Ovary (tissue), 9 donors: ENCODE measurements around the gene FRAT2. TPM values are rescaled to one million over a fixed set of nuclear protein-coding genes. Genes with fewer than 3 reads are reported as not detected.

Source experiments
- DNase-seq, 5 donors: peaks; one replicate each; pipeline ENCODE4 v3.0.0-alpha.2; 2019 to 2020
- H3K27ac ChIP-seq, 2 donors: fragments of 200-600 bp; one replicate each; pipeline versions ENCODE4 v1.5.1 to v1.8.0; 2019 to 2022
- H3K27me3 ChIP-seq: fragments of 200-600 bp; one replicate; pipeline ENCODE4 v1.8.0; 2022
- H3K36me3 ChIP-seq: fragments of 200-600 bp; sonication (generic); one replicate; pipeline ENCODE4 v1.5.1; 2019
- H3K4me1 ChIP-seq: one replicate; pipeline ENCODE4 v1.8.1; 2013; ENCODE audit warnings: mild to moderate bottlenecking, moderate library complexity; ENCODE audit not compliant: insufficient read depth
- H3K4me3 ChIP-seq: fragments of 200-600 bp; sonication (generic); one replicate; pipeline ENCODE4 v1.5.1; 2017
- H3K9me3 ChIP-seq, 2 donors: fragments of 200-600 bp in 1 of 2; sonication (generic) in 1 of 2; one replicate each; pipeline versions ENCODE4 v1.5.1 to v1.8.1; 2013 to 2019; ENCODE audit warnings: mild to moderate bottlenecking in 1 of 2, moderate library complexity in 1 of 2
- EP300 ChIP-seq: sonication (generic); formaldehyde crosslinking; IDR thresholded peaks from one replicate; pipeline ENCODE4 v1.6.1; 2017; ENCODE audit warnings: antibody characterized with exemption
- POLR2A ChIP-seq: fragments of 450-650 bp; IDR thresholded peaks from one replicate; pipeline ENCODE4 v1.6.1; 2017; ENCODE audit warnings: antibody characterized with exemption, mild to moderate bottlenecking, moderate library complexity
- WGBS, 3 donors: extraction: QIAGEN DNeasy Blood & Tissue Kit in 1 of 3; methylation state at CpG; one replicate each; pipeline versions ENCODE4 v1.1.5 to v1.1.7; 2013 to 2017; 5-methylcytosine and 5-hydroxymethylcytosine counted together
- intact Hi-C, 4 donors: fragments of 100-400 bp; cut with DNase I; formaldehyde crosslinking; loops; one replicate each; pipeline versions ENCODE4 v1.11.0 to v1.15.1; 2022 to 2023
- polyA plus RNA-seq, 2 donors: library from polyadenylated mRNA; stranded (reverse); fragments of 200-250 nt in 1 of 2; fragments of 350-450 nt in 1 of 2; fragmentation: Illumina TruSeq in 1 of 2; extraction: RNeasy Lipid Tissue Mini Kit (QIAGEN cat#74804) in 1 of 2; gene quantifications; one replicate each; pipeline ENCODE4 v1.2.3, GENCODE V29; 2013 to 2014
- total RNA-seq, 7 donors: library from RNA; depleted of rRNA in 2 of 7; stranded (reverse); fragments of >200 nt in 2 of 7; fragmentation: NEBNext Ultra II Directional in 3 of 7; extraction: Animal tissue kit (Norgen Biotek cat#: 25700) in 3 of 7; gene quantifications; one replicate each; pipeline versions ENCODE4 v1.1.0 to v1.2.4, GENCODE V29; 2016 to 2023
- TF ChIP-seq, protein P1 (sequence below), 3 donors: fragments of 450-650 bp in 2 of 3; fragments of 200-600 bp in 1 of 3; IDR thresholded peaks; one replicate each; pipeline versions ENCODE4 v1.5.1 to v1.8.0; 2016 to 2022; ENCODE audit warnings: antibody characterized with exemption in 3 of 3, mild to moderate bottlenecking in 1 of 3
- donor health status: DM: no; HTN: no; CAD: no; lungs with moderate emphysema.
- donor health status: DM: no; HTN: no; CAD: no.
- donor health status: Bipolar disorder and iron deficiency.
- donor health status: DM: yes; HTN: yes; CAD: no.
- donor health status: DM: no; HTN: no; CAD: no.
- donor health status: DM: yes; HTN: yes; CAD: no.

FRAT2 gene
- total and polyA plus RNA-seq, 9 donors, result 3.2 to 16.8 (median 6.5) TPM

DNA sequence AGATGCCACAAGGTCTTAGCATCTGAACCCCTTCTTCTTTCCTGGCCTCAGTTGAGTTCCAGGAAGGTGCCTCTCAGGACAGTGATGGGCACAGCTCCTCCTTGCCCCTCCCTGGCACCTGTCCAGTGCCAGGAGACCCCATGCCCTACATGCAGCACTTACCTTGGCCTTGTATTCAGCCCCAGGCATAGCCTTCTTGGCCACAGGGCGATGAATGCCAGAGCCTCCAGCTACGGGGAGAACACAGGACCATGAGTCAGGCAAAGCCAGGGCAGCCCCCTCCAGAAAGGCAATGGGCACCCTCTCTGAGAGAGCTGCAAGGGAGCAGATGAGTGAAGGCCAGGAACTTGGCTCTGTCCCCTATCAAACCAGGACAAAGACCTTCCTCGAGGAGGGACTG, 24.3 kb upstream of the FRAT2 start:
- no peaks in the 10 kb centered on the region for H3K9me3 ChIP-seq
- intact Hi-C loops, result no loop called here
- no peak for DNase-seq
- TF ChIP-seq, protein P1, sequence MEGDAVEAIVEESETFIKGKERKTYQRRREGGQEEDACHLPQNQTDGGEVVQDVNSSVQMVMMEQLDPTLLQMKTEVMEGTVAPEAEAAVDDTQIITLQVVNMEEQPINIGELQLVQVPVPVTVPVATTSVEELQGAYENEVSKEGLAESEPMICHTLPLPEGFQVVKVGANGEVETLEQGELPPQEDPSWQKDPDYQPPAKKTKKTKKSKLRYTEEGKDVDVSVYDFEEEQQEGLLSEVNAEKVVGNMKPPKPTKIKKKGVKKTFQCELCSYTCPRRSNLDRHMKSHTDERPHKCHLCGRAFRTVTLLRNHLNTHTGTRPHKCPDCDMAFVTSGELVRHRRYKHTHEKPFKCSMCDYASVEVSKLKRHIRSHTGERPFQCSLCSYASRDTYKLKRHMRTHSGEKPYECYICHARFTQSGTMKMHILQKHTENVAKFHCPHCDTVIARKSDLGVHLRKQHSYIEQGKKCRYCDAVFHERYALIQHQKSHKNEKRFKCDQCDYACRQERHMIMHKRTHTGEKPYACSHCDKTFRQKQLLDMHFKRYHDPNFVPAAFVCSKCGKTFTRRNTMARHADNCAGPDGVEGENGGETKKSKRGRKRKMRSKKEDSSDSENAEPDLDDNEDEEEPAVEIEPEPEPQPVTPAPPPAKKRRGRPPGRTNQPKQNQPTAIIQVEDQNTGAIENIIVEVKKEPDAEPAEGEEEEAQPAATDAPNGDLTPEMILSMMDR (IDR thresholded peaks at IDR 0.05), result no peak
- TF ChIP-seq EP300 (no peak), POLR2A (no peak)
- no peaks in the 10 kb centered on the region for H3K4me1 ChIP-seq
- H3K36me3 ChIP-seq, result no peaks in the 10 kb centered on the region
- H3K27me3 ChIP-seq, result no peaks in the 10 kb centered on the region
- no peak overlapping the region for H3K27ac ChIP-seq
- 78 to 85% (median 79%) methylated on average over 3 of the region's 3 CpGs for WGBS, 3 donors
- no peak overlapping the region for H3K4me3 ChIP-seq

DNA sequence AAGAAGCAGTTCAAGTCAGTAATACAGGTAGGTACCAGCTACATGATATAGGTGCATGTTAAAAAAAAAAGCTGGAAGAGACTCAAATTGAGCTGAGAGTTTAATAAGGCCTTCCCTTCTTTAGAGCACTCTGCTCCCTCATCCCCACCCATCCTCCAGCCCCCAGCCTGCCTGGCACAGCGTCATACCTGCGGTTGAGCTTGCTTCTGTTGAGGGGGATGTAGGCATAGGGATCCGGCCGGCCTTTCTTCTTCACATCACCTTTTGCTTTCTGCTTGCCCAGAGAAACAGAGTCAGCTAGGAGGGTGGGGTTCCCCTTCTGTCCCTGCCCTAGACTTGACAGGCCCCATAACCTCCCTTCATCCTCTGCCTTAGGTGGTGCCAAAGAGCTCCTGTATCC, 23.8 kb upstream of the FRAT2 start:
- no peaks in the 10 kb centered on the region for H3K27me3 ChIP-seq
- no peaks in the 10 kb centered on the region for H3K36me3 ChIP-seq
- no peak overlapping the region for H3K27ac ChIP-seq
- no peak for DNase-seq
- intact Hi-C loops, result no loop called here
- no peak overlapping the region for H3K4me3 ChIP-seq
- no peaks in the 10 kb centered on the region for H3K9me3 ChIP-seq
- no peaks in the 10 kb centered on the region for H3K4me1 ChIP-seq
- TF ChIP-seq, protein P1 (IDR thresholded peaks at IDR 0.05), result no peak
- TF ChIP-seq EP300 (no peak), POLR2A (no peak)
- WGBS, 3 donors, result 90 to 97% (median 93%) methylated on average over 4 of the region's 4 CpGs

DNA sequence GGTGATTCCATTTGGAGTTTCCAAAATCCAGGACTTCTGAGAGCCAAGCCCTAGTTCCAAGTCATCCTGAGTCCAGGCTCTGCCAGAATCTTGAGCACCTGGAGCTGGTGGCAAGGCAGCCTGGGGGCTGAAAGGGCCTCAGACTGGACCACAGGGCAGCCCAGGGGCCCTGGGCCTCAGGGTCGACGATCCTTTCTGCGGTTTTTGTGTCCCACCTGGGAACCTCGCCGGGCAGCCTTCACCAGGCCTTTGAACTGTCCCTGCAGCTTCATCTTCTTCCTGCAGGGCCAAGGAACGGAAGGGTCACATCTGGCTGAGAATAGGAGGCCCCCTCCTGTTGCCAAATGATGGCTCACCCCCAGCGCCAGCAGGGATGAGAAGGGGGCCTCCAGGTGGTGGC, 22.4 kb upstream of the FRAT2 start:
- intact Hi-C loops, result no loop called here
- no peaks in the 10 kb centered on the region for H3K27me3 ChIP-seq
- DNase-seq, result no peak
- TF ChIP-seq, protein P1 (IDR thresholded peaks at IDR 0.05), result no peak
- TF ChIP-seq EP300, result no peak
- TF ChIP-seq POLR2A, result no peak
- H3K4me3 ChIP-seq, result no peak overlapping the region
- H3K36me3 ChIP-seq, result no peaks in the 10 kb centered on the region
- H3K9me3 ChIP-seq, result no peaks in the 10 kb centered on the region
- H3K27ac ChIP-seq, result no peak overlapping the region
- H3K4me1 ChIP-seq, result no peaks in the 10 kb centered on the region
- WGBS, 3 donors, result 87 to 89% (median 87%) methylated on average over 7 of the region's 7 CpGs

DNA sequence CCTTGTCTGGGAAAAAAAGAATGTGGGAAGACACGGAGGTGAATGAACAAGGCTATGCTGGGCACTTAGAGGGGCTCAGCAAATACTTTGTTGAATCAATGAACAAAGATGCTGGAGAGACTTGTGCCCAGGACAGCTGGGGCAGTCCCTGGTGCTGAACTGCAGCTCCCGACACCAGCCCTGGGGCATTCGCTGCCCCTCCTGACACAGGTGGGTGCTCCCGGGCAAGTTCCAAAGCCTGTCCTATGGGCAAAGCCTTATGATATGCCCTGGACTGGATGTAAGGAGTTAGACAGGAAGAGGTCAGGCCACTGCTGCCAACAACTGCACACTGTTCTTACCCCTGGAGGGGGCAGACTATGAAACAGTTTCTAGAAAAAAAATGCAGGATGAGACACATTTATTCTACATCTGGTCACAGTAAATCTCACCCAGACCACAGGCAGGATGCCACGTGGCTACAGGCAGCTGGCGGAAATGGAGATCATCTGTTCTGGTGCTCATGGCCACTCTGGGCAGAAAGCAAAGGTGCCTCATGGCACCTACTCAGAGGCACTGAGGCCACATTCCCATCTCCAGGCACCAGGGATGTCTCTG, 21.9 kb upstream of the FRAT2 start:
- H3K4me3 ChIP-seq, result no peak overlapping the region
- no peaks in the 10 kb centered on the region for H3K4me1 ChIP-seq
- TF ChIP-seq POLR2A, result no peak
- TF ChIP-seq, protein P1 (IDR thresholded peaks at IDR 0.05), result no peak
- no peak for TF ChIP-seq EP300
- no peaks in the 10 kb centered on the region for H3K36me3 ChIP-seq
- intact Hi-C loops, result no loop called here
- no peak for DNase-seq
- no peaks in the 10 kb centered on the region for H3K27me3 ChIP-seq
- H3K9me3 ChIP-seq, result no peaks in the 10 kb centered on the region
- WGBS, 3 donors, result 83 to 86% (median 85%) methylated on average over 6 of the region's 6 CpGs
- H3K27ac ChIP-seq, result no peak overlapping the region
